Measurements from ENCODE around the gene EMC8. TPM values are rescaled to one million over a fixed set of nuclear protein-coding genes. Genes with fewer than 3 reads are reported as not detected.
"Not testable (repeated sequence)": the region's sequence is repeated elsewhere in the genome, so short reads cannot be mapped to it uniquely, and the experiment has no call there.

The EMC8 gene
- total RNA-seq, 1 donor from 2014 or later, result 19.3 TPM

- no peak for ATAC-seq
Measured at GRCh38 chr16:85834741-85835140, 35.4 kb upstream of the EMC8 start.

- peak; percentile 13 for ATAC-seq
Measured at GRCh38 chr16:85833219-85833920, 34.0 kb upstream of the EMC8 start.

GRCh38 chr16:85832570-85833218 is 33.4 kb upstream of the EMC8 start:
- peak; percentile 35 for ATAC-seq

- no peak for ATAC-seq
Measured at GRCh38 chr16:85830821-85831220, 31.5 kb upstream of the EMC8 start.

GRCh38 chr16:85829751-85830445 is 30.6 kb upstream of the EMC8 start:
- ATAC-seq, result no peak

GRCh38 chr16:85829171-85829719 is 29.9 kb upstream of the EMC8 start:
- no peak for ATAC-seq

GRCh38 chr16:85828166-85828565 is 28.8 kb upstream of the EMC8 start:
- ATAC-seq, result no peak

GRCh38 chr16:85826686-85827247 is 27.4 kb upstream of the EMC8 start:
- ATAC-seq, result no peak

- no peak for ATAC-seq
Measured at GRCh38 chr16:85825326-85825725, 26.0 kb upstream of the EMC8 start.

GRCh38 chr16:85824161-85825135 is 25.1 kb upstream of the EMC8 start:
- ATAC-seq, result no peak

GRCh38 chr16:85823328-85823920 is 24.1 kb upstream of the EMC8 start:
- no peak for ATAC-seq

GRCh38 chr16:85822145-85822544 is 22.8 kb upstream of the EMC8 start:
- ATAC-seq, result no peak

GRCh38 chr16:85821390-85822135 is 22.2 kb upstream of the EMC8 start:
- peak; percentile 80 for ATAC-seq

- no peak for ATAC-seq
Measured at GRCh38 chr16:85820604-85821372, 21.4 kb upstream of the EMC8 start.

- ATAC-seq, result no peak
Measured at GRCh38 chr16:85819771-85820170, 20.4 kb upstream of the EMC8 start.

GRCh38 chr16:85819245-85819644 is 19.9 kb upstream of the EMC8 start:
- ATAC-seq, result peak; percentile 74

GRCh38 chr16:85817195-85817594 is 17.9 kb upstream of the EMC8 start:
- ATAC-seq, result not testable (repeated sequence)

GRCh38 chr16:85816159-85816558 is 16.8 kb upstream of the EMC8 start:
- no peak for ATAC-seq

GRCh38 chr16:85812811-85813700 is 13.7 kb upstream of the EMC8 start:
- ATAC-seq, result no peak

Data from esophagus mucosa (tissue), 1 donor.